K562 (cell line): ENCODE data around the gene EXOC4. TPM values are rescaled to one million over a fixed set of nuclear protein-coding genes. Genes with fewer than 3 reads are reported as not detected.

Source experiments
- BMI1 ChIP-seq: fragments of 150-350 bp; IDR thresholded peaks from 2 replicates; pipeline ENCODE4 v1.6.1; 2014; ENCODE audit warnings: low read length
- EHMT2 ChIP-seq: fragments of 450-650 bp; IDR thresholded peaks from 2 replicates; pipeline ENCODE4 v1.6.1; 2018; ENCODE audit warnings: antibody characterized with exemption
- FOXK1 ChIP-seq: sonication (generic); formaldehyde crosslinking; IDR thresholded peaks from 2 replicates; pipeline ENCODE4 v1.8.0; 2022; ENCODE audit warnings: missing genetic modification reagents, mild to moderate bottlenecking, borderline replicate concordance
- FOXP4 ChIP-seq: sonication (generic); formaldehyde crosslinking; IDR thresholded peaks from 2 replicates; pipeline ENCODE4 v1.8.0; 2022; ENCODE audit warnings: mild to moderate bottlenecking, missing genetic modification reagents, borderline replicate concordance
- MBD1 ChIP-seq: fragments of 250-450 bp; sonication (Bioruptor Pico); IDR thresholded peaks from 2 replicates; pipeline ENCODE4 v1.8.0; 2022; ENCODE audit warnings: inconsistent platforms
- OTX1 ChIP-seq: fragments of 450-650 bp; formaldehyde crosslinking; IDR thresholded peaks from 2 replicates; pipeline ENCODE4 v1.4.0; 2022; ENCODE audit warnings: mild to moderate bottlenecking
- PCBP1 ChIP-seq: fragments of 200-400 bp; formaldehyde crosslinking; IDR thresholded peaks from 2 replicates; pipeline ENCODE4 v1.6.1; 2018; ENCODE audit warnings: mild to moderate bottlenecking, low read depth, low read length; ENCODE audit not compliant: poor library complexity, severe bottlenecking
- PHF8 ChIP-seq: fragments of 200-600 bp; sonication (generic); IDR thresholded peaks from 2 replicates; pipeline ENCODE4 v1.6.1; 2012; ENCODE audit warnings: mixed run types, mild to moderate bottlenecking, inconsistent platforms, low read length, moderate library complexity, borderline replicate concordance
- RBM34 ChIP-seq: fragments of 200-400 bp; formaldehyde crosslinking; IDR thresholded peaks from 2 replicates; pipeline ENCODE4 v1.6.1; 2018; ENCODE audit warnings: low read length, borderline replicate concordance; ENCODE audit not compliant: insufficient read depth
- RHOXF2B ChIP-seq: fragments of 250-450 bp; sonication (Bioruptor Pico); conservative IDR thresholded peaks from 2 replicates; pipeline ENCODE4 v1.5.1; 2021
- RNF219 ChIP-seq: fragments of 250-450 bp; sonication (Bioruptor Pico); IDR thresholded peaks from 2 replicates; pipeline ENCODE4 v1.5.0; 2022; ENCODE audit warnings: mild to moderate bottlenecking
- SAP30 ChIP-seq: fragments of 200-600 bp; sonication (generic); IDR thresholded peaks from 2 replicates; pipeline ENCODE4 v1.6.1; 2012; ENCODE audit warnings: borderline replicate concordance, low read depth, mild to moderate bottlenecking, moderate library complexity, low read length, control low read depth, inconsistent platforms; ENCODE audit not compliant: insufficient read depth, poor library complexity, severe bottlenecking
- TAF1 ChIP-seq: IDR thresholded peaks from 2 replicates; pipeline ENCODE4 v1.6.1; 2011; ENCODE audit warnings: mild to moderate bottlenecking, low read length, moderate library complexity; ENCODE audit not compliant: insufficient read depth, control insufficient read depth, severe bottlenecking; ENCODE audit errors: extremely low read depth
- TCF7 ChIP-seq: sonication (generic); IDR thresholded peaks from 2 replicates; pipeline ENCODE4 v1.6.1; 2016; ENCODE audit warnings: antibody characterized with exemption, borderline replicate concordance
- ZNF124 ChIP-seq: sonication (generic); formaldehyde crosslinking; IDR thresholded peaks from 2 replicates; pipeline ENCODE4 v1.8.1; 2022; ENCODE audit warnings: missing genetic modification reagents
- ZNF277 ChIP-seq: fragments of 250-450 bp; sonication (Bioruptor Pico); IDR thresholded peaks from 2 replicates; pipeline ENCODE4 v1.8.0; 2022; ENCODE audit warnings: inconsistent platforms, mild to moderate bottlenecking, moderate library complexity, borderline replicate concordance
- ZNF696 ChIP-seq: fragments of 250-450 bp; sonication (Bioruptor Pico); conservative IDR thresholded peaks from 2 replicates; pipeline ENCODE4 v1.4.0; 2020; ENCODE audit warnings: mild to moderate bottlenecking, moderate library complexity
- polyA plus RNA-seq, 8 experiments: library from polyadenylated mRNA; depleted of rRNA in 4 of 8; stranded (reverse) in 5 of 8; unstranded in 3 of 8; fragments of >200 nt; fragmentation: Nextera tagmentation in 2 of 8; fragmentation: Illumina TruSeq in 1 of 8; extraction: Ambion mirVana in 2 of 8; extraction: Trizol in 1 of 8; gene quantifications; 2 replicates each; pipeline versions ENCODE4 v1.2.1 to v1.2.3, GENCODE V29; 2011 to 2014; ENCODE audit warnings: inconsistent platforms in 1 of 8, missing spikeins in 1 of 8
- total RNA-seq, 7 experiments: library from RNA; depleted of rRNA in 6 of 7; stranded (reverse); fragments of >200 nt in 6 of 7; fragmentation: Illumina TruSeq in 2 of 7; extraction: Trizol in 2 of 7; gene quantifications; 2 replicates each; pipeline versions ENCODE4 v1.2.1 to v1.2.3, GENCODE V29; 2011 to 2021; ENCODE audit warnings: low replicate concordance in 1 of 7

The EXOC4 gene
- total and polyA plus RNA-seq, 9 of the 15 experiments (the other 6 are each of a cell fraction or from before 2014, with no cell fraction given): 18.5 to 73.1 (median 46.6) TPM

- TF ChIP-seq ZNF277 (CRISPR knock-in tag) (no peak), RBM34 (no peak), EHMT2 (no peak), ZNF124 (CRISPR knock-in tag) (no peak), OTX1 (0 out of 2 replicates have a peak, but pooled peaks have one; percentile 32), TAF1 (no peak), PCBP1 (no peak), RHOXF2B (no peak), BMI1 (no peak), ZNF696 (CRISPR knock-in tag) (no peak), FOXK1 (no peak), SAP30 (no peak), MBD1 (CRISPR knock-in tag) (no peak), RNF219 (CRISPR knock-in tag) (no peak), PHF8 (no peak), TCF7 (no peak), FOXP4 (CRISPR knock-in tag) (no peak)
These were observed 239.2 kb downstream of the EXOC4 start (continued) for GRCh38 chr7:133491846-133492652.
